Liver (tissue), 9 donors: ENCODE data around the gene LRAT. TPM values are rescaled to one million over a fixed set of nuclear protein-coding genes. Genes with fewer than 3 reads are reported as not detected.

Experiments
- DNase-seq: peaks from one replicate; pipeline ENCODE4 v3.0.0-alpha.2; 2017; ENCODE audit warnings: low spot score
- H3K27ac ChIP-seq, 2 donors: one replicate each; pipeline ENCODE4 v1.7.0; 2013; ENCODE audit warnings: inconsistent platforms in 2 of 2, low read length in 2 of 2, control low read depth in 1 of 2, low read depth in 1 of 2, mild to moderate bottlenecking in 1 of 2
- H3K27me3 ChIP-seq, 4 donors: one replicate each; pipeline versions ENCODE4 v1.6.1 to v1.7.0; 2013; ENCODE audit warnings: low read length in 3 of 4, inconsistent platforms in 1 of 4, mild to moderate bottlenecking in 1 of 4, moderate library complexity in 1 of 4; ENCODE audit not compliant: control insufficient read depth in 4 of 4, insufficient read depth in 4 of 4
- H3K36me3 ChIP-seq, 4 donors: one replicate each; pipeline versions ENCODE4 v1.6.1 to v1.7.0; 2013; ENCODE audit warnings: low read length in 3 of 4, mild to moderate bottlenecking in 3 of 4, low read depth in 1 of 4, moderate library complexity in 1 of 4; ENCODE audit not compliant: control insufficient read depth in 4 of 4, insufficient read depth in 3 of 4
- H3K4me1 ChIP-seq, 4 donors: one replicate each; pipeline versions ENCODE4 v1.6.1 to v1.7.0; 2013; ENCODE audit warnings: low read length in 3 of 4, mild to moderate bottlenecking in 3 of 4, moderate library complexity in 1 of 4; ENCODE audit not compliant: control insufficient read depth in 4 of 4, insufficient read depth in 4 of 4
- H3K4me3 ChIP-seq, 3 donors: one replicate each; pipeline versions ENCODE4 v1.6.1 to v1.7.0; 2013; ENCODE audit warnings: low read length in 3 of 3, control low read depth in 1 of 3, low read depth in 1 of 3, mild to moderate bottlenecking in 1 of 3
- H3K9ac ChIP-seq, 2 donors: one replicate each; pipeline ENCODE4 v1.7.0; 2013; ENCODE audit warnings: low read length in 2 of 2, mild to moderate bottlenecking in 2 of 2, moderate library complexity in 2 of 2, control low read depth in 1 of 2, low read depth in 1 of 2
- H3K9me3 ChIP-seq, 4 donors: one replicate each; pipeline versions ENCODE4 v1.6.1 to v1.7.0; 2013; ENCODE audit warnings: low read length in 3 of 4; ENCODE audit not compliant: control insufficient read depth in 4 of 4
- EGR1 ChIP-seq, 2 donors: IDR thresholded peaks; 2 replicates each; pipeline ENCODE4 v1.6.1; 2016 to 2018; ENCODE audit warnings: antibody characterized with exemption in 2 of 2, low read depth in 2 of 2
- FOXA1 ChIP-seq: IDR thresholded peaks from 2 replicates; pipeline ENCODE4 v1.6.1; 2016; ENCODE audit warnings: antibody characterized with exemption
- FOXA2 ChIP-seq: IDR thresholded peaks from 2 replicates; pipeline ENCODE4 v1.6.1; 2016; ENCODE audit warnings: antibody characterized with exemption
- GABPA ChIP-seq, 2 donors: IDR thresholded peaks in 1 of 2; conservative IDR thresholded peaks in 1 of 2; 2 replicates each; pipeline ENCODE4 v1.6.1; 2016; ENCODE audit warnings: antibody characterized with exemption in 2 of 2, mild to moderate bottlenecking in 1 of 2, moderate library complexity in 1 of 2
- HNF4A ChIP-seq, 2 donors: conservative IDR thresholded peaks; 2 replicates each; pipeline ENCODE4 v1.6.1; 2016; ENCODE audit warnings: antibody characterized with exemption in 2 of 2, mild to moderate bottlenecking in 2 of 2
- HNF4G ChIP-seq: IDR thresholded peaks from 2 replicates; pipeline ENCODE4 v1.6.1; 2016; ENCODE audit warnings: antibody characterized with exemption
- JUND ChIP-seq, 2 donors: IDR thresholded peaks; 2 replicates each; pipeline ENCODE4 v1.6.1; 2016; ENCODE audit warnings: antibody characterized with exemption in 2 of 2
- MAX ChIP-seq: IDR thresholded peaks from 2 replicates; pipeline ENCODE4 v1.6.1; 2016; ENCODE audit warnings: antibody characterized with exemption
- NR2F2 ChIP-seq: IDR thresholded peaks from 2 replicates; pipeline ENCODE4 v1.6.1; 2016; ENCODE audit warnings: antibody characterized with exemption
- RAD21 ChIP-seq, 2 donors: IDR thresholded peaks; 2 replicates each; pipeline ENCODE4 v1.6.1; 2016; ENCODE audit warnings: antibody characterized with exemption in 2 of 2, mild to moderate bottlenecking in 2 of 2
- RXRA ChIP-seq, 2 donors: IDR thresholded peaks; 2 replicates each; pipeline ENCODE4 v1.6.1; 2017 to 2018; ENCODE audit warnings: antibody characterized with exemption in 2 of 2, mild to moderate bottlenecking in 1 of 2
- SP1 ChIP-seq: IDR thresholded peaks from 2 replicates; pipeline ENCODE4 v1.6.1; 2018; ENCODE audit warnings: antibody characterized with exemption, mild to moderate bottlenecking
- TAF1 ChIP-seq: conservative IDR thresholded peaks from 2 replicates; pipeline ENCODE4 v1.6.1; 2016; ENCODE audit warnings: antibody characterized with exemption, mild to moderate bottlenecking
- YY1 ChIP-seq: IDR thresholded peaks from 2 replicates; pipeline ENCODE4 v1.6.1; 2016; ENCODE audit warnings: antibody characterized with exemption, mild to moderate bottlenecking
- ZBTB33 ChIP-seq: IDR thresholded peaks from 2 replicates; pipeline ENCODE4 v1.6.1; 2016; ENCODE audit warnings: antibody characterized with exemption
- WGBS: extraction: QIAGEN DNeasy Blood & Tissue Kit; methylation state at CpG from one replicate; pipeline ENCODE4 v1.1.7; 2013; 5-methylcytosine and 5-hydroxymethylcytosine counted together
- polyA plus RNA-seq, 2 donors: library from polyadenylated mRNA; stranded (reverse) in 1 of 2; unstranded in 1 of 2; fragments of 200-250 nt in 1 of 2; fragments of >200 nt in 1 of 2; fragmentation: Nextera tagmentation in 1 of 2; extraction: Ambion mirVana in 1 of 2; gene quantifications; one replicate each; pipeline versions ENCODE4 v1.2.1 to v1.2.3, GENCODE V29; 2013 to 2015
- total RNA-seq, 2 donors: library from RNA; depleted of rRNA; stranded (reverse); fragments of >200 nt; gene quantifications; one replicate each; pipeline ENCODE4 v1.2.3, GENCODE V29; 2014
- TF ChIP-seq, protein P1 (sequence below): fragments of 150-350 bp; IDR thresholded peaks from 2 replicates; pipeline ENCODE4 v1.5.1; 2017; ENCODE audit warnings: improper control_type of control experiment, low read depth, low read length; ENCODE audit not compliant: missing input control
- TF ChIP-seq, protein P2 (sequence below): IDR thresholded peaks from 2 replicates; pipeline ENCODE4 v1.6.1; 2016; ENCODE audit warnings: antibody characterized with exemption, mild to moderate bottlenecking
- TF ChIP-seq, protein P3 (sequence below): IDR thresholded peaks from 2 replicates; pipeline ENCODE4 v1.6.1; 2016; ENCODE audit warnings: antibody characterized with exemption
- donor health status: healthy.
- donor health status: healthy.
- donor health status: healthy.
- donor health status: healthy.
- donor health status: healthy.

The LRAT gene
- total and polyA plus RNA-seq, 4 donors: 1.0 to 6.3 (median 3.5) TPM

GRCh38 chr4:154741131-154741665, 2.6 kb upstream of the LRAT start:
- Histone ChIP-seq H3K9me3 (no peaks in the 10 kb centered on the region), H3K27me3 (peaks cover 0 to 12% (median 0%) of the 10 kb centered on the region in 4 donors), H3K4me1 (peaks cover 11 to 26% (median 22%) of the 10 kb centered on the region in 4 donors), H3K9ac (no peak overlapping the region), H3K27ac (no peak overlapping the region), H3K36me3 (no peaks in the 10 kb centered on the region), H3K4me3 (no peak overlapping the region)
- TF ChIP-seq ZBTB33 (no peak), TAF1 (no peak), HNF4G (no peak), FOXA2 (no peak), FOXA1 (no peak), EGR1 (IDR thresholded peaks at IDR 0.05; ENCODE audit: low read depth in 2 of 2) (no peak), RXRA (IDR thresholded peaks at IDR 0.05) (no peak), RAD21 (IDR thresholded peaks at IDR 0.05) (no peak), HNF4A (conservative IDR thresholded peaks at IDR 0.05) (no peak), MAX (no peak), JUND (IDR thresholded peaks at IDR 0.05) (no peak), SP1 (no peak), GABPA (IDR thresholded peaks at IDR 0.05 in 1 of 2, conservative IDR thresholded peaks at IDR 0.05 in 1 of 2) (no peak), YY1 (no peak), NR2F2 (no peak)
- TF ChIP-seq, protein P1, sequence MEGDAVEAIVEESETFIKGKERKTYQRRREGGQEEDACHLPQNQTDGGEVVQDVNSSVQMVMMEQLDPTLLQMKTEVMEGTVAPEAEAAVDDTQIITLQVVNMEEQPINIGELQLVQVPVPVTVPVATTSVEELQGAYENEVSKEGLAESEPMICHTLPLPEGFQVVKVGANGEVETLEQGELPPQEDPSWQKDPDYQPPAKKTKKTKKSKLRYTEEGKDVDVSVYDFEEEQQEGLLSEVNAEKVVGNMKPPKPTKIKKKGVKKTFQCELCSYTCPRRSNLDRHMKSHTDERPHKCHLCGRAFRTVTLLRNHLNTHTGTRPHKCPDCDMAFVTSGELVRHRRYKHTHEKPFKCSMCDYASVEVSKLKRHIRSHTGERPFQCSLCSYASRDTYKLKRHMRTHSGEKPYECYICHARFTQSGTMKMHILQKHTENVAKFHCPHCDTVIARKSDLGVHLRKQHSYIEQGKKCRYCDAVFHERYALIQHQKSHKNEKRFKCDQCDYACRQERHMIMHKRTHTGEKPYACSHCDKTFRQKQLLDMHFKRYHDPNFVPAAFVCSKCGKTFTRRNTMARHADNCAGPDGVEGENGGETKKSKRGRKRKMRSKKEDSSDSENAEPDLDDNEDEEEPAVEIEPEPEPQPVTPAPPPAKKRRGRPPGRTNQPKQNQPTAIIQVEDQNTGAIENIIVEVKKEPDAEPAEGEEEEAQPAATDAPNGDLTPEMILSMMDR: no peak
- TF ChIP-seq, protein P2, sequence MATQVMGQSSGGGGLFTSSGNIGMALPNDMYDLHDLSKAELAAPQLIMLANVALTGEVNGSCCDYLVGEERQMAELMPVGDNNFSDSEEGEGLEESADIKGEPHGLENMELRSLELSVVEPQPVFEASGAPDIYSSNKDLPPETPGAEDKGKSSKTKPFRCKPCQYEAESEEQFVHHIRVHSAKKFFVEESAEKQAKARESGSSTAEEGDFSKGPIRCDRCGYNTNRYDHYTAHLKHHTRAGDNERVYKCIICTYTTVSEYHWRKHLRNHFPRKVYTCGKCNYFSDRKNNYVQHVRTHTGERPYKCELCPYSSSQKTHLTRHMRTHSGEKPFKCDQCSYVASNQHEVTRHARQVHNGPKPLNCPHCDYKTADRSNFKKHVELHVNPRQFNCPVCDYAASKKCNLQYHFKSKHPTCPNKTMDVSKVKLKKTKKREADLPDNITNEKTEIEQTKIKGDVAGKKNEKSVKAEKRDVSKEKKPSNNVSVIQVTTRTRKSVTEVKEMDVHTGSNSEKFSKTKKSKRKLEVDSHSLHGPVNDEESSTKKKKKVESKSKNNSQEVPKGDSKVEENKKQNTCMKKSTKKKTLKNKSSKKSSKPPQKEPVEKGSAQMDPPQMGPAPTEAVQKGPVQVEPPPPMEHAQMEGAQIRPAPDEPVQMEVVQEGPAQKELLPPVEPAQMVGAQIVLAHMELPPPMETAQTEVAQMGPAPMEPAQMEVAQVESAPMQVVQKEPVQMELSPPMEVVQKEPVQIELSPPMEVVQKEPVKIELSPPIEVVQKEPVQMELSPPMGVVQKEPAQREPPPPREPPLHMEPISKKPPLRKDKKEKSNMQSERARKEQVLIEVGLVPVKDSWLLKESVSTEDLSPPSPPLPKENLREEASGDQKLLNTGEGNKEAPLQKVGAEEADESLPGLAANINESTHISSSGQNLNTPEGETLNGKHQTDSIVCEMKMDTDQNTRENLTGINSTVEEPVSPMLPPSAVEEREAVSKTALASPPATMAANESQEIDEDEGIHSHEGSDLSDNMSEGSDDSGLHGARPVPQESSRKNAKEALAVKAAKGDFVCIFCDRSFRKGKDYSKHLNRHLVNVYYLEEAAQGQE: no peak
- TF ChIP-seq, protein P3, sequence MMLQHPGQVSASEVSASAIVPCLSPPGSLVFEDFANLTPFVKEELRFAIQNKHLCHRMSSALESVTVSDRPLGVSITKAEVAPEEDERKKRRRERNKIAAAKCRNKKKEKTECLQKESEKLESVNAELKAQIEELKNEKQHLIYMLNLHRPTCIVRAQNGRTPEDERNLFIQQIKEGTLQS: no peak
- no peak for DNase-seq
- 19% methylated on average over 20 of the region's 20 CpGs for WGBS
